Measurements from ENCODE around the gene CTNNA3. TPM values are rescaled to one million over a fixed set of nuclear protein-coding genes. Genes with fewer than 3 reads are reported as not detected.

CTNNA3 gene
- total and polyA plus RNA-seq, 7 donors: under 0.01 to 4.6 (median 2.4) TPM; not detected in 1

DNA sequence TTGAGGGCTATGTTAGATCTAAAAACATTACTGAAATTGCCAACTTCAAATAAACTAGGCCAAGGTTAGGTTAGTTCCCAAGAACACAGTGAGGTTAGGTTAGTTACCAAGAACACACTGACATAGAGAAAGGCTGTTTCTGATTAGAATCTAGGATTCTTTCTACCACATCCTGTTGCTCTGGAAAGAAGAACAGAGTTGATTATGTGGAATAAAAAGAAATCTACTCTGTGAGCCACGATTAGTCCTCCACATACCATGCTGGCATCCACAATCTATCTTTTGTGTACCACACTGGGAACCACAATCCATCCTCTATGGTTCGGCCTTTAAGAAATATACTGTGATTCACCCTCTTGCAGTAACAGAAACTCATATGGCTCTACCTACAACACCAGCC, 678.8 kb downstream of the CTNNA3 start:
- no peaks in the 10 kb centered on the region for H3K4me1 ChIP-seq
- no peak overlapping the region for H3K4me3 ChIP-seq
- no peak overlapping the region for H3K27ac ChIP-seq
- no peak for DNase-seq
- no peaks in the 10 kb centered on the region for H3K27me3 ChIP-seq
- 76 to 86% methylated on average over 2 of the region's 2 CpGs for WGBS, 2 donors
- H3K36me3 ChIP-seq: no peaks in the 10 kb centered on the region
- H3K9me3 ChIP-seq: no peaks in the 10 kb centered on the region
- intact Hi-C loops (cut with DNase I): no loop called here
- TF ChIP-seq, protein P1, sequence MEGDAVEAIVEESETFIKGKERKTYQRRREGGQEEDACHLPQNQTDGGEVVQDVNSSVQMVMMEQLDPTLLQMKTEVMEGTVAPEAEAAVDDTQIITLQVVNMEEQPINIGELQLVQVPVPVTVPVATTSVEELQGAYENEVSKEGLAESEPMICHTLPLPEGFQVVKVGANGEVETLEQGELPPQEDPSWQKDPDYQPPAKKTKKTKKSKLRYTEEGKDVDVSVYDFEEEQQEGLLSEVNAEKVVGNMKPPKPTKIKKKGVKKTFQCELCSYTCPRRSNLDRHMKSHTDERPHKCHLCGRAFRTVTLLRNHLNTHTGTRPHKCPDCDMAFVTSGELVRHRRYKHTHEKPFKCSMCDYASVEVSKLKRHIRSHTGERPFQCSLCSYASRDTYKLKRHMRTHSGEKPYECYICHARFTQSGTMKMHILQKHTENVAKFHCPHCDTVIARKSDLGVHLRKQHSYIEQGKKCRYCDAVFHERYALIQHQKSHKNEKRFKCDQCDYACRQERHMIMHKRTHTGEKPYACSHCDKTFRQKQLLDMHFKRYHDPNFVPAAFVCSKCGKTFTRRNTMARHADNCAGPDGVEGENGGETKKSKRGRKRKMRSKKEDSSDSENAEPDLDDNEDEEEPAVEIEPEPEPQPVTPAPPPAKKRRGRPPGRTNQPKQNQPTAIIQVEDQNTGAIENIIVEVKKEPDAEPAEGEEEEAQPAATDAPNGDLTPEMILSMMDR (IDR thresholded peaks at IDR 0.05): no peak
- no peak for TF ChIP-seq POLR2AphosphoS5 (IDR thresholded peaks at IDR 0.05)
- no peak for TF ChIP-seq POLR2A (IDR thresholded peaks at IDR 0.05)
- TF ChIP-seq EP300 (IDR thresholded peaks at IDR 0.05): no peak

DNA sequence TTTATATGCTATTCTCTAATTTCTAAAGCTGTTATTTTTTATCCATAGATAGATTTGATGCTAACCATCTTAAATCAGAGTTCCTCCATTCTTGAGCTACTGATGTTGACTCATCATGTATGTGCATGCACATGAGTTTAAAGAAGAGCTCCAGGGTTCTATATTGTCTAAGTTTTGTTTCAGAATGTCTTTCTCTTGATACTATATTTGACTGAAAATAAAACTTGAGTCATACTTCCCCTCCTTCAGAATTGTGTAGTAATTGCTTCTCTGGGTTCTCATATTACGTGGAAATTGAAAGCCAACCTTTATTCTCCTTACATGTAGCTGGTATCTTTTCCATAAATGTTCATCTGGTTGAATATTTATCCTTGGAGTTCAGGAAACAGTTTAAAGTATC, 680.8 kb downstream of the CTNNA3 start:
- TF ChIP-seq POLR2AphosphoS5 (IDR thresholded peaks at IDR 0.05) (no peak), EP300 (IDR thresholded peaks at IDR 0.05) (no peak), POLR2A (IDR thresholded peaks at IDR 0.05) (no peak)
- TF ChIP-seq, protein P1 (IDR thresholded peaks at IDR 0.05): no peak
- no peaks in the 10 kb centered on the region for H3K36me3 ChIP-seq
- no peaks in the 10 kb centered on the region for H3K9me3 ChIP-seq
- intact Hi-C loops (cut with DNase I): no loop called here
- no peak overlapping the region for H3K27ac ChIP-seq
- DNase-seq: no peak
- no peaks in the 10 kb centered on the region for H3K4me1 ChIP-seq
- H3K27me3 ChIP-seq: no peaks in the 10 kb centered on the region
- WGBS, 2 donors: 39 to 67% methylated on average over 1 of the region's 1 CpG
- no peak overlapping the region for H3K4me3 ChIP-seq

DNA sequence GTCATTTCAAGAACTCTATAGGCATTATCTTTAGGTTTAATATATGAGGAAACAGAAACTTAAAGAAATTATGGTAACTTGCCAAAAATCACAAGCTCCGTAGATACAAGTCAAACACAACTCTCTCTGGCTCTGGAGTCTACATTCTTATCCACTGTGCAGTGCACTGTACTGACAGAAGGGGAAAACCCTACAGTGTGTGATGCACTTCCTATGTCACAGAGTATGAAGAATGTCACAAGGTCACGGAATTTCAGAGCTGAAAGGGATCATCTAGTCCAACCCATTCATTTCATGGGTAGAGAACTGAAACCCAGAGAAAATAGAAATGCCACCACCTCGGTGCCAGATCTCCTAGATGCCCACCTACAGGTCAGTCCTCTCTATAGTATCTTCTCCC, 684.0 kb downstream of the CTNNA3 start:
- Histone ChIP-seq H3K27ac (no peak overlapping the region), H3K9me3 (no peaks in the 10 kb centered on the region), H3K36me3 (no peaks in the 10 kb centered on the region), H3K4me1 (no peaks in the 10 kb centered on the region), H3K4me3 (no peak overlapping the region), H3K27me3 (no peaks in the 10 kb centered on the region)
- no peak for DNase-seq
- TF ChIP-seq POLR2A (IDR thresholded peaks at IDR 0.05) (no peak), EP300 (IDR thresholded peaks at IDR 0.05) (no peak), POLR2AphosphoS5 (IDR thresholded peaks at IDR 0.05) (no peak)
- TF ChIP-seq, protein P1 (IDR thresholded peaks at IDR 0.05): no peak
- intact Hi-C loops (cut with DNase I): no loop called here
- WGBS, 2 donors: 64 to 75% methylated on average over 3 of the region's 3 CpGs

DNA sequence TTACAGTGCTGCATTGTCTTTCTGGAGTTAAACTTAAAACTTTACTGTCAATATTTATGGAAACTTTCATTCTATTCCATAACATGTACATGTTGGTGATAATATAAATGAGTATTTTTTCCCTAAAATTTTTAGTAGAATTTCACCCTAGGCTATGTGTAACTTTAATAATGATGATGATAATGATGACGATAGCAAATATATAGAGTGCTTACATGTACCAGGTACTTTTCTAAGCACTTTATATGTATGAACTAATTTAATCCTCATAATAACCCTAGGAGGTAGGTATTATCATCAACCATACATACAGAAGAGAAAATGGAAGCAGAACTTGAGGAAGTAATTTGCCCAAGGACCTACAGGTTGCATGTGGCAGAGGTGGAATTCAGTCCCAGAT, 684.5 kb downstream of the CTNNA3 start:
- Histone ChIP-seq H3K36me3 (no peaks in the 10 kb centered on the region), H3K4me3 (no peak overlapping the region), H3K27ac (no peak overlapping the region), H3K4me1 (no peaks in the 10 kb centered on the region), H3K27me3 (no peaks in the 10 kb centered on the region), H3K9me3 (no peaks in the 10 kb centered on the region)
- WGBS, 2 donors: 93 to 94% methylated on average over 1 of the region's 1 CpG
- DNase-seq: no peak
- no peak for TF ChIP-seq EP300 (IDR thresholded peaks at IDR 0.05)
- no peak for TF ChIP-seq POLR2A (IDR thresholded peaks at IDR 0.05)
- TF ChIP-seq POLR2AphosphoS5 (IDR thresholded peaks at IDR 0.05): no peak
- TF ChIP-seq, protein P1 (IDR thresholded peaks at IDR 0.05): no peak
- intact Hi-C loops (cut with DNase I): no loop called here

DNA sequence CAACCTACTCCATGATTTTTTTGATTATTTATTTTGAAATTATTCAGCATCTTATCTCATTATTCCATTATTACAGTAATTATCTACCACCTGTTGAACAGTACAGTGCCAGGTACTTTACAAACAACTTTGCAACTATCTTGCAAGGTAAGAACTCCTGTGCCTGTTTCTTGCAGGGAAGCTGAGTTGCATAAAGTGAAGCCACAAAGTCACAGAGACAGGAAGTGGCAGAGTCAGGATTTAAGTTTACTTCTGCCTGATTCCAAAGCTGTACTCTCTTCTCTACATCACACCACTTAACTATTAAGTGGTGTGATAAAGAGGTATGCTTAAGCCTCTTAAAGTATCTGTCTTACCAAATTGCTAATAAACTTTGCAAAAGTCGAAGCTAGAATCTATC, 690.0 kb downstream of the CTNNA3 start:
- Histone ChIP-seq H3K9me3 (no peaks in the 10 kb centered on the region), H3K4me1 (no peaks in the 10 kb centered on the region)
- intact Hi-C loops (cut with DNase I): no loop called here

More for the DNA sequence above, 690.0 kb downstream of the CTNNA3 start:
- Histone ChIP-seq H3K27ac (no peak overlapping the region), H3K36me3 (no peaks in the 10 kb centered on the region), H3K4me3 (no peak overlapping the region), H3K27me3 (no peaks in the 10 kb centered on the region)
- 63 to 70% methylated on average over 1 of the region's 1 CpG for WGBS, 2 donors
- no peak for DNase-seq
- TF ChIP-seq POLR2A (IDR thresholded peaks at IDR 0.05) (no peak), EP300 (IDR thresholded peaks at IDR 0.05) (no peak), POLR2AphosphoS5 (IDR thresholded peaks at IDR 0.05) (no peak)
- TF ChIP-seq, protein P1 (IDR thresholded peaks at IDR 0.05): no peak
